ENCODE measurements around the gene COQ7.

- no peak for TF ChIP-seq CTCF (conservative IDR thresholded peaks at IDR 0.05; ENCODE audit: low read depth in 2 of 2)
- no peak for TF ChIP-seq CREB1 (CRISPR knock-in tag; IDR thresholded peaks at IDR 0.05; ENCODE audit: low read depth)
- TF ChIP-seq POLR2AphosphoS5 (IDR thresholded peaks at IDR 0.05; ENCODE audit: low read depth): no peak
- no peak for TF ChIP-seq ETS1 (IDR thresholded peaks at IDR 0.05)
- TF ChIP-seq EZH2phosphoT487 (IDR thresholded peaks at IDR 0.05; ENCODE audit: unreplicated experiment): no peak
These were observed 22.6 kb upstream of the COQ7 start for GRCh38 chr16:19044769-19045168.

Measured in GM23338 (cell line).